Neural crest cell (in vitro differentiated cells): ENCODE measurements around the gene MCMBP. TPM values are rescaled to one million over a fixed set of nuclear protein-coding genes. Genes with fewer than 3 reads are reported as not detected.

Experiments used
- DNase-seq: peaks from one replicate; pipeline ENCODE4 v3.0.0; 2021; ENCODE audit warnings: low read depth, mixed read lengths, low spot score
- H3K27ac Mint-ChIP-seq: one replicate; pipeline ENCODE4 v1.8.0; 2021; ENCODE audit warnings: mild to moderate bottlenecking, mixed read lengths; ENCODE audit not compliant: unreplicated experiment
- H3K27me3 Mint-ChIP-seq: 2 replicates; pipeline ENCODE4 v1.8.0; 2021; ENCODE audit warnings: low read depth, mild to moderate bottlenecking, mixed read lengths
- H3K36me3 Mint-ChIP-seq: 2 replicates; pipeline ENCODE4 v1.8.0; 2021; ENCODE audit warnings: low read depth, mild to moderate bottlenecking, mixed read lengths
- H3K4me1 Mint-ChIP-seq: 2 replicates; pipeline ENCODE4 v1.8.0; 2021; ENCODE audit warnings: mixed read lengths
- H3K4me3 Mint-ChIP-seq: one replicate; pipeline ENCODE4 v1.8.0; 2021; ENCODE audit warnings: mild to moderate bottlenecking, mixed read lengths
- H3K9me3 Mint-ChIP-seq: 2 replicates; pipeline ENCODE4 v1.8.0; 2021; ENCODE audit warnings: mixed read lengths
- total RNA-seq: library from RNA; stranded (reverse); gene quantifications from 2 replicates; pipeline ENCODE4 v1.2.1, GENCODE V29; 2021
- TF ChIP-seq, protein P1 (sequence below): fragments of 200-600 bp; sonication (generic); conservative IDR thresholded peaks from 2 replicates; pipeline ENCODE4 v1.5.0; 2021; ENCODE audit warnings: antibody characterized with exemption, mild to moderate bottlenecking

MCMBP gene
- total RNA-seq, 1 donor from 2014 or later: 93.3 TPM

DNA sequence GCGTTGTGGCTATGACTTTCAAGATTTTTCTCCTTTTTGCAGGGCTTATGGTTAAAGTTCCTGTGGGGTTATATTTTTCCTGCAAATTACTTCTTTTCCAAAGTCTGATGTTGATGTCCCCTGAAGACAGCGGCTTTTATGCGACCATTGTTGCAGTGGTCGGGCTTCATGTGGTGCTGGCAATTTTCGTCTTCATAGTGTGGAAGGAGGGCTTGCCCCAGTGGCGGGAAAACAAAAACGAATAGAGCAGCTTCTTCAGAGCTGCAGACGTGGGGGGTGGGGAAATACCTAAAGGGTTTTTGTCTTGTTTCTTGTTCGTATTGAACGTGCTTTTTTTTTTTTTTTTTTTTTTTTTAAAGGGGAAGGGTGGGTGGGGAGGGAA is 53.8 kb downstream of the MCMBP start:
- TF ChIP-seq, protein P1, sequence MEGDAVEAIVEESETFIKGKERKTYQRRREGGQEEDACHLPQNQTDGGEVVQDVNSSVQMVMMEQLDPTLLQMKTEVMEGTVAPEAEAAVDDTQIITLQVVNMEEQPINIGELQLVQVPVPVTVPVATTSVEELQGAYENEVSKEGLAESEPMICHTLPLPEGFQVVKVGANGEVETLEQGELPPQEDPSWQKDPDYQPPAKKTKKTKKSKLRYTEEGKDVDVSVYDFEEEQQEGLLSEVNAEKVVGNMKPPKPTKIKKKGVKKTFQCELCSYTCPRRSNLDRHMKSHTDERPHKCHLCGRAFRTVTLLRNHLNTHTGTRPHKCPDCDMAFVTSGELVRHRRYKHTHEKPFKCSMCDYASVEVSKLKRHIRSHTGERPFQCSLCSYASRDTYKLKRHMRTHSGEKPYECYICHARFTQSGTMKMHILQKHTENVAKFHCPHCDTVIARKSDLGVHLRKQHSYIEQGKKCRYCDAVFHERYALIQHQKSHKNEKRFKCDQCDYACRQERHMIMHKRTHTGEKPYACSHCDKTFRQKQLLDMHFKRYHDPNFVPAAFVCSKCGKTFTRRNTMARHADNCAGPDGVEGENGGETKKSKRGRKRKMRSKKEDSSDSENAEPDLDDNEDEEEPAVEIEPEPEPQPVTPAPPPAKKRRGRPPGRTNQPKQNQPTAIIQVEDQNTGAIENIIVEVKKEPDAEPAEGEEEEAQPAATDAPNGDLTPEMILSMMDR: no peak
- H3K27me3 Mint-ChIP-seq: no peaks in the 10 kb centered on the region
- H3K9me3 Mint-ChIP-seq: no peaks in the 10 kb centered on the region
- peak overlapping the region; percentile 96 for H3K27ac Mint-ChIP-seq
- H3K4me3 Mint-ChIP-seq: peak overlapping the region; percentile 96
- peaks cover 35% of the 10 kb centered on the region for H3K4me1 Mint-ChIP-seq
- peaks cover 30% of the 10 kb centered on the region for H3K36me3 Mint-ChIP-seq
- DNase-seq: peak; percentile 13

DNA sequence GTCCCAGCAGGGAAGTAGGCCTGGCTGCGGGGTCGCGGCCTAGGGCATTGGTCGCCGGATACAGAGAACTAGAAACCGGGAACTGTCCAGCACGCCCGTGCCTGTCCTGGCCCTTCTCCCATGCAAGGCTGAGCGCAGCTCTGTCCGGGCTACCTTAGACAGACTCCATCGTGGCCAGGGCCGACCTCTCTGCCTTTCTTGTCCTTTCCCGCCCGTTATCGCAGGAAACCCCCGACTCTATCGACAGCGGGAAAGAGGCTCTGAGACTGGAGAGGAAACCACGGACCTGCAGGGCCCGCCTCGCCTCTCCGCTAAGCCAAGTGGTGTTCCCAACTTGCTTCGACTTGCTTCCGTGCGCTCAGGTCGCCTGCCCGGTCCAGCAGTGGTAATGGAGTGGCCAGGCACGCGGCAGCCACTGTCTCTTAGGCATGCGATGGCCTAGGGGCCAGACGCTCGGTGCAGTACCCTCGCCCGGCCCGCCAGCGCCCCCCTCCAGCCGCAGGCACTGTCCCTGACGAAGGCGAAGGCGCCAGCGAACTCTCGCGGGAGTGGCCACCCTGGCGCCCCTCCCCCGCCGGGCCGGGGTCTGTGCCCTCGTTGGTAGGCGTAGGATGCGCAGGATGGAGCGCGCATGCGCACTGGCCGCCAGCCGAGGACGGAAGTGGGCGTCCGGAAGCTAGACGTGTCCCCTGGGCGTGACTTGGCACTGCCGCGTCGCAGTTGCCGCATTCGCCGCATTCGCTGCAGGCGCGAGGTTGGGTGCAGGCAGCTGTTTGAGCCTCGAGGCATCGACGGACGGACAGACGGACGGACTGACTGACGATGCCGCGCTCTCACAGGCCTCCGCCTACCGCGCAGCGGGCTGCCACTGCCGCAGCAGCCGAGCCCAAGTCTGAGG is 54.4 kb downstream of the MCMBP start:
- Mint-ChIP-seq H3K27me3 (no peaks in the 10 kb centered on the region), H3K4me1 (peaks cover 35% of the 10 kb centered on the region), H3K36me3 (peaks cover 29% of the 10 kb centered on the region), H3K9me3 (no peaks in the 10 kb centered on the region), H3K27ac (peak overlapping the region; percentile 96), H3K4me3 (peak overlapping the region; percentile 96)
- DNase-seq: peak; percentile 77
- TF ChIP-seq, protein P1: peak; percentile 62

DNA sequence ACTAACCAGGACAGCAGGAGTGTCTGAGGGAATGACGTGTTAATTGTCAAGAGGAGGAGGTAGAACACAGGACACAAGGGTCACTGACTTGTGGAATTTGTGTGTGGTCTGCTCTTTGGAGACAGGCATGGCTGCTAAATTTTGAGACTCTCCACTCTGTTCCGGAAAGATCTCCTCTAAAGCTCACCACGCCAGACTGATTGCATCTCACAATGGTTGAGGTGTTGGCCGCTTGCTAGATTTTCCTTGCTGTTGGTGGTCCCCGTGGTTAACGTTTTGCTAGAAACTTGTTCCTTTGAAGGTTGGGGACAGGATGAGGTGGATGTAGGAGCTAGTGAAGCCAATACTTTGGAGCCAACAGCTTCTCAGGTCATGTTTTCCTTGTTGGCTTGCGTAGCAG is 57.0 kb downstream of the MCMBP start:
- Mint-ChIP-seq H3K27me3 (no peaks in the 10 kb centered on the region), H3K27ac (no peak overlapping the region), H3K4me1 (peaks cover 25% of the 10 kb centered on the region), H3K4me3 (no peak overlapping the region), H3K36me3 (peaks cover 29% of the 10 kb centered on the region), H3K9me3 (no peaks in the 10 kb centered on the region)
- TF ChIP-seq, protein P1: no peak
- DNase-seq: no peak

DNA sequence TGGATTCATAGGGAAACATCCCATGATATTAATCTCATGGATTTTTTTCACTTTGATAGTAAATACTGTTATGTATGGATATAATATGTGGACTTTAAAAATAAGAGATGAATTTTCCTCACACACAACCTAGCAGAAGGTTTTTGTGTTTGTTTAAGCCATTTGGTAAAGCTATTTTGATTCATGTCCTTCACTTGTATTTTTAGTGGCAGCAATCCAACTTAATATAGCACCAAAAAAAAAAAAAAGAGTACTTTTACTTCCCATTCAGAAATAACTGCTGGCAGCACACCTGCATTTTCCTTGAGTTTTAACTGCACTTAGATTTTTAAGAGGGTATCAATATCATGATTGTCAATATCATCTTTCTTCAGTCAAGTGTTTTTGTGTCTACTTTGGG is 60.0 kb downstream of the MCMBP start:
- no peak overlapping the region for H3K27ac Mint-ChIP-seq
- DNase-seq: no peak
- H3K36me3 Mint-ChIP-seq: peaks cover 22% of the 10 kb centered on the region
- TF ChIP-seq, protein P1: no peak
- H3K4me1 Mint-ChIP-seq: peaks cover 4% of the 10 kb centered on the region
- H3K9me3 Mint-ChIP-seq: no peaks in the 10 kb centered on the region
- no peak overlapping the region for H3K4me3 Mint-ChIP-seq
- H3K27me3 Mint-ChIP-seq: no peaks in the 10 kb centered on the region

DNA sequence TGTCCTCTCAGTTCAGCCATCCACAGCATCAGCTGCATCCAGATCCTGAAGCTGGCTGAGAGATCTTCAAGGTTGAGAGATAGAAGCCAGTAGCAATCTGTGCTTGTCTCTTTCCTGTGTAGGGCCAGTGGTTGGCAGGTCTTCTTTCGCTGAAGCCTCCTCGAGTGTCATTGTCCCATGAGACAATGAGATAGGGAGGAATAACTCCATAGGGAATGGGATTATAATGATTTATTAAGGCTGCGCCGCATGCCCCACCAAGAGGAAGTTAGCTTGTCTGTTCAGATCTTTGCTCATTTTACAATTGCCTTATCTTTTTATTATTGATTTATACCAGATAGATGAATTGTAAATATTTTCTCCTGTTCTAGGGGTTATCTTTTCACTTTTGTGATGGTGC is 61.5 kb downstream of the MCMBP start:
- H3K4me1 Mint-ChIP-seq: no peaks in the 10 kb centered on the region
- TF ChIP-seq, protein P1: no peak
- H3K27me3 Mint-ChIP-seq: no peaks in the 10 kb centered on the region

More for the DNA sequence above, 61.5 kb downstream of the MCMBP start:
- DNase-seq: no peak
- H3K36me3 Mint-ChIP-seq: peaks cover 12% of the 10 kb centered on the region
- no peak overlapping the region for H3K27ac Mint-ChIP-seq
- no peak overlapping the region for H3K4me3 Mint-ChIP-seq
- H3K9me3 Mint-ChIP-seq: no peaks in the 10 kb centered on the region
